ENCODE results near the gene WNT3. TPM values are rescaled to one million over a fixed set of nuclear protein-coding genes. Genes with fewer than 3 reads are reported as not detected.

The WNT3 gene
- total and polyA plus RNA-seq, 2 of the 8 experiments (the other 6 are each of a cell fraction or from before 2014, with no cell fraction given) = 0.56 to 2.0 TPM

GRCh38 chr17:46751425-46751824 is 67.1 kb downstream of the WNT3 start (continued):
- TF ChIP-seq CHD1 (IDR thresholded peaks at IDR 0.05; ENCODE audit: low read depth, low read length) = no peak
- TF ChIP-seq JUN (IDR thresholded peaks at IDR 0.05; ENCODE audit: low read depth, low read length) = no peak
- TF ChIP-seq RXRA (IDR thresholded peaks at IDR 0.05; ENCODE audit: insufficient read depth, low read depth, low read length) = no peak
- no peak for TF ChIP-seq SP1 (IDR thresholded peaks at IDR 0.05; ENCODE audit: low read depth, low read length)
- TF ChIP-seq ZNF274 (IDR thresholded peaks at IDR 0.05; ENCODE audit: borderline replicate concordance, extremely low read depth, low read length) = no peak
- no peak for TF ChIP-seq POU5F1 (IDR thresholded peaks at IDR 0.05; ENCODE audit: low read depth, low read length)
- no peak for TF ChIP-seq CTBP2 (IDR thresholded peaks at IDR 0.05; ENCODE audit: borderline replicate concordance, insufficient read depth, insufficient read length, low read length)
- no peak for TF ChIP-seq EZH2 (IDR thresholded peaks at IDR 0.05; ENCODE audit: low read depth, low read length, severe bottlenecking)

Measured in H1 (cell line).